NCI-H146 treated with DMSO at 0.1 percent for 48 hours (cell line): Measurements from ENCODE around the gene GALR1.
"Not testable (repeated sequence)": the region's sequence is repeated elsewhere in the genome, so short reads cannot be mapped to it uniquely, and the experiment has no call there.

Experiments
- DNase-seq: peaks from one replicate; lab custom pipeline; 2025; ENCODE audit not compliant: unreplicated experiment; lab: John Stamatoyannopoulos, UW

Gene GALR1

GRCh38 chr18:77249569-77250500, at the start of gene GALR1:
GALR1 (plus strand) TSS chr18:77249848; CDS start chr18:77250549, 701 bp downstream.
- peak; percentile 61 for DNase-seq

- no peak for DNase-seq
Measured at GRCh38 chr18:77201506-77201905, 48.1 kb upstream of the GALR1 start.

- no peak for DNase-seq
Measured at GRCh38 chr18:77202329-77202728, 47.3 kb upstream of the GALR1 start.

GRCh38 chr18:77203071-77203470, 46.6 kb upstream of the GALR1 start:
- DNase-seq: no peak

GRCh38 chr18:77203851-77204250, 45.8 kb upstream of the GALR1 start:
- no peak for DNase-seq

- DNase-seq: no peak
Measured at GRCh38 chr18:77205769-77206168, 43.9 kb upstream of the GALR1 start.

GRCh38 chr18:77206676-77207374, 42.8 kb upstream of the GALR1 start:
- no peak for DNase-seq

- peak; percentile 39 for DNase-seq
Measured at GRCh38 chr18:77207540-77207939, 42.1 kb upstream of the GALR1 start.

GRCh38 chr18:77208964-77209363, 40.7 kb upstream of the GALR1 start:
- no peak for DNase-seq

GRCh38 chr18:77209587-77209986, 40.1 kb upstream of the GALR1 start:
- no peak for DNase-seq

GRCh38 chr18:77210249-77210648, 39.4 kb upstream of the GALR1 start:
- no peak for DNase-seq

GRCh38 chr18:77218642-77219041, 31.0 kb upstream of the GALR1 start:
- peak; percentile 32 for DNase-seq

GRCh38 chr18:77220726-77221125, 28.9 kb upstream of the GALR1 start:
- DNase-seq: no peak

- no peak for DNase-seq
Measured at GRCh38 chr18:77222464-77222863, 27.2 kb upstream of the GALR1 start.

GRCh38 chr18:77223221-77223639, 26.4 kb upstream of the GALR1 start:
- DNase-seq: no peak

- no peak for DNase-seq
Measured at GRCh38 chr18:77223653-77224052, 26.0 kb upstream of the GALR1 start.

GRCh38 chr18:77230645-77231044, 19.0 kb upstream of the GALR1 start:
- DNase-seq: no peak

- DNase-seq: no peak
Measured at GRCh38 chr18:77234504-77235365, 14.9 kb upstream of the GALR1 start.

- not testable (repeated sequence) for DNase-seq
Measured at GRCh38 chr18:77239285-77239684, 10.4 kb upstream of the GALR1 start.

- peak; percentile 50 for DNase-seq
Measured at GRCh38 chr18:77248873-77249568, 627 bp upstream of the GALR1 start.
